Measurements from ENCODE around the gene PRR20B. TPM values are rescaled to one million over a fixed set of nuclear protein-coding genes. Genes with fewer than 3 reads are reported as not detected.
"Not testable (repeated sequence)": the region's sequence is repeated elsewhere in the genome, so short reads cannot be mapped to it uniquely, and the experiment has no call there.

The PRR20B gene
- total RNA-seq, 2 donors from 2014 or later: not detected

DNA sequence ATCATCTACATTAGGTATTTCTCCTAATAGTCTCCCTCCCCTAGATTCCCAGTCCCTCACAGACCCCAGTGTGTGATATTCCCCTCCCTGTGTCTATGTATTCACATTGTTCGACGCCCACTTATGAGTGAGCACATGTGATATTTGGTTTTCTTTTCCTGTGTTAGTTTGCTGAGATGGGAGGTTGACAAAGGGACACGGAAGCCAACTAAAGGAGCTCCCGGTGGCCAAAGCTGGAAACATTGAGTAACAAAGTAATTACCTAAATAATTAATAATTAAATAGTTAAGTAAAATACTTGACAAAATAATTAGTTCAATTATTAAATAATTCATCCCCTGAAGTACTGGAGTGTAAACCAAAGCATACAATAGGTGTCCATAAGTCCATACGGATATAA is 8.3 kb upstream of the PRR20B start:
- TF ChIP-seq, protein P1, sequence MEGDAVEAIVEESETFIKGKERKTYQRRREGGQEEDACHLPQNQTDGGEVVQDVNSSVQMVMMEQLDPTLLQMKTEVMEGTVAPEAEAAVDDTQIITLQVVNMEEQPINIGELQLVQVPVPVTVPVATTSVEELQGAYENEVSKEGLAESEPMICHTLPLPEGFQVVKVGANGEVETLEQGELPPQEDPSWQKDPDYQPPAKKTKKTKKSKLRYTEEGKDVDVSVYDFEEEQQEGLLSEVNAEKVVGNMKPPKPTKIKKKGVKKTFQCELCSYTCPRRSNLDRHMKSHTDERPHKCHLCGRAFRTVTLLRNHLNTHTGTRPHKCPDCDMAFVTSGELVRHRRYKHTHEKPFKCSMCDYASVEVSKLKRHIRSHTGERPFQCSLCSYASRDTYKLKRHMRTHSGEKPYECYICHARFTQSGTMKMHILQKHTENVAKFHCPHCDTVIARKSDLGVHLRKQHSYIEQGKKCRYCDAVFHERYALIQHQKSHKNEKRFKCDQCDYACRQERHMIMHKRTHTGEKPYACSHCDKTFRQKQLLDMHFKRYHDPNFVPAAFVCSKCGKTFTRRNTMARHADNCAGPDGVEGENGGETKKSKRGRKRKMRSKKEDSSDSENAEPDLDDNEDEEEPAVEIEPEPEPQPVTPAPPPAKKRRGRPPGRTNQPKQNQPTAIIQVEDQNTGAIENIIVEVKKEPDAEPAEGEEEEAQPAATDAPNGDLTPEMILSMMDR (IDR thresholded peaks at IDR 0.05): no peak
- no peak for DNase-seq (ENCODE audit: low spot score)
- ATAC-seq (ENCODE audit: insufficient number of reproducible peaks, low FRiP score, low read depth): no peak
- no peaks in the 10 kb centered on the region for H3K4me1 ChIP-seq (ENCODE audit: control insufficient read depth in 1 of 2, low read depth in 2 of 2)
- no peak overlapping the region for H3K27ac ChIP-seq
- H3K9me3 ChIP-seq: no peaks in the 10 kb centered on the region
- no peaks in the 10 kb centered on the region for H3K27me3 ChIP-seq (replicated peaks; ENCODE audit: insufficient read depth)
- no peak overlapping the region for H3K4me3 ChIP-seq
- H3K36me3 ChIP-seq: no peaks in the 10 kb centered on the region

GRCh38 chr13:57139781-57140180 is 7.5 kb upstream of the PRR20B start:
- ATAC-seq (ENCODE audit: insufficient number of reproducible peaks, low FRiP score, low read depth); H3K27ac ChIP-seq; H3K27me3 ChIP-seq (replicated peaks; ENCODE audit: insufficient read depth); H3K4me1 ChIP-seq (ENCODE audit: control insufficient read depth in 1 of 2, low read depth in 2 of 2); H3K4me3 ChIP-seq; DNase-seq (ENCODE audit: low spot score); H3K36me3 ChIP-seq; H3K9me3 ChIP-seq: not testable (repeated sequence)

DNA sequence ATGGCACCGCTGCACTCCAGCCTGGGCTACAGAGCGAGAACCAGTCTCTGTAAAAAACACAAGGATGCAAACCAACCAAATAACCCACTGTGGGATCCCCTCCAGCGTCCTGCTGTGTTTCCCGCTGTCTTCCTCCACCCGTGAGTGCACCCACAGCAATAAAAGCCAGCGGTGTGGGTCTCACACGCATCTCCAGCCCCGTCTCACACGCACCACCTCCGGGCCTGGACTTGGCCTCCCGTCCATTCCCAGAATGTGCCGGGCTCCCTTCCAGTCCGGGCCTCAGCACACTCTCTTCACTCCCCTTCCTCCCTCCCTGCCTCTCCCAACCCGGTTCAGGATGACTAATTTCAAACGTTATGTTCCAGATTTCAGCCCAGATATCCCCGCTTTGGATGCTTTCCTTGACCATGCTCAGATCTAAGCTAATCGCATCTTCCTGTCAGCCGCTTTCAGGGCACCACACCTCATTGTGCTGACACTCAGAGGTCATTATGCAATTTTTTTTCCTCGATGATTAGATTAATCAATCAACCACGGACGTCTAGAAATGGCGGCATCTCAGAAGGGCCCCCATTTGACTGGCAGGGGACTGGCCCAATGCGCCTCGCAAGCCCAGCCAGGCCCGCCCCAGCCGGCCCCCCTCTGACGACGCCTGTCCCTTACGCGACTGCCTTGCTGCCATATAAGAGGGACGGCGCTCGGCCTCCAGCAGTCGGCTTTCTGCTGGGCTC is 6.9 kb upstream of the PRR20B start, which contains the start of gene PRR20A:
Gene PRR20A (plus strand): TSS at position 684 of the 734 bp plus-strand sequence. CDS start 387 bp downstream, outside the sequence.
- H3K27me3 ChIP-seq (replicated peaks; ENCODE audit: insufficient read depth); H3K4me3 ChIP-seq; H3K9me3 ChIP-seq; DNase-seq (ENCODE audit: low spot score); ATAC-seq (ENCODE audit: insufficient number of reproducible peaks, low FRiP score, low read depth); H3K27ac ChIP-seq; H3K4me1 ChIP-seq (ENCODE audit: control insufficient read depth in 1 of 2, low read depth in 2 of 2); H3K36me3 ChIP-seq: not testable (repeated sequence)

DNA sequence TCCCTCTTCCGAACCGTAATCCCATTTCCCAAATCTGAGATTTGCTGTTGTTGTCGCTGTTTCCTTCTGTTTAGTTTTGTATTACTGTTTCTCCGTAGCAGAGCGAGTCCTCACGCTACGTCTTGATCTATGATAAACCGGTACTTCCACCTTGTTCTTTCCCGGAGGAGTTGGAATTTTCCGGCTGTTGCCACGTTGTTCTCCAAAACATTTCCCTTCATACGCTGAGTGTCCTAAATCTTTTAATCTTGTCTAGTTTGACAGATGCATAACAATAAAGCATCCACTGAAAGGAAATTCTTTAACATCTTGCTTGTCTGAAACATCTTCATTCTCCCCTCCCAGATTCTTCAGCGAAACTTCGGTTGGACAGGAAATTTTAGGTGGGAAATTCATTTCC is 818 bp downstream of the PRR20B start:
- not testable (repeated sequence) for H3K4me1 ChIP-seq (ENCODE audit: control insufficient read depth in 1 of 2, low read depth in 2 of 2); ATAC-seq (ENCODE audit: insufficient number of reproducible peaks, low FRiP score, low read depth); H3K27ac ChIP-seq; H3K27me3 ChIP-seq (replicated peaks; ENCODE audit: insufficient read depth); DNase-seq (ENCODE audit: low spot score); H3K4me3 ChIP-seq; H3K9me3 ChIP-seq; H3K36me3 ChIP-seq

DNA sequence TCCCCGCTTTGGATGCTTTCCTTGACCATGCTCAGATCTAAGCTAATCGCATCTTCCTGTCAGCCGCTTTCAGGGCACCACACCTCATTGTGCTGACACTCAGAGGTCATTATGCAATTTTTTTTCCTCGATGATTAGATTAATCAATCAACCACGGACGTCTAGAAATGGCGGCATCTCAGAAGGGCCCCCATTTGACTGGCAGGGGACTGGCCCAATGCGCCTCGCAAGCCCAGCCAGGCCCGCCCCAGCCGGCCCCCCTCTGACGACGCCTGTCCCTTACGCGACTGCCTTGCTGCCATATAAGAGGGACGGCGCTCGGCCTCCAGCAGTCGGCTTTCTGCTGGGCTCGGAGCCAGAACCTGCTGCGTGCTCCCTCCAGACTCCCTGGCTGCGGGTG is 6.5 kb downstream of the PRR20B start, which contains the start of gene PRR20C:
Gene PRR20C (plus strand): TSS at position 301 of the 400 bp plus-strand sequence. CDS start 387 bp downstream, outside the sequence.
- H3K36me3 ChIP-seq; H3K27me3 ChIP-seq (replicated peaks; ENCODE audit: insufficient read depth); DNase-seq (ENCODE audit: low spot score); H3K9me3 ChIP-seq; H3K27ac ChIP-seq; ATAC-seq (ENCODE audit: insufficient number of reproducible peaks, low FRiP score, low read depth); H3K4me1 ChIP-seq (ENCODE audit: control insufficient read depth in 1 of 2, low read depth in 2 of 2); H3K4me3 ChIP-seq: not testable (repeated sequence)

DNA sequence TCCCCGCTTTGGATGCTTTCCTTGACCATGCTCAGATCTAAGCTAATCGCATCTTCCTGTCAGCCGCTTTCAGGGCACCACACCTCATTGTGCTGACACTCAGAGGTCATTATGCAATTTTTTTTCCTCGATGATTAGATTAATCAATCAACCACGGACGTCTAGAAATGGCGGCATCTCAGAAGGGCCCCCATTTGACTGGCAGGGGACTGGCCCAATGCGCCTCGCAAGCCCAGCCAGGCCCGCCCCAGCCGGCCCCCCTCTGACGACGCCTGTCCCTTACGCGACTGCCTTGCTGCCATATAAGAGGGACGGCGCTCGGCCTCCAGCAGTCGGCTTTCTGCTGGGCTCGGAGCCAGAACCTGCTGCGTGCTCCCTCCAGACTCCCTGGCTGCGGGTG is 13.0 kb downstream of the PRR20B start, which contains the start of gene PRR20D:
Gene PRR20D (plus strand): TSS at position 301 of the 400 bp plus-strand sequence. CDS start 387 bp downstream, outside the sequence.
- not testable (repeated sequence) for H3K36me3 ChIP-seq; H3K4me3 ChIP-seq; DNase-seq (ENCODE audit: low spot score); ATAC-seq (ENCODE audit: insufficient number of reproducible peaks, low FRiP score, low read depth); H3K27me3 ChIP-seq (replicated peaks; ENCODE audit: insufficient read depth); H3K9me3 ChIP-seq; H3K4me1 ChIP-seq (ENCODE audit: control insufficient read depth in 1 of 2, low read depth in 2 of 2); H3K27ac ChIP-seq

GRCh38 chr13:57166897-57167296 is 19.6 kb downstream of the PRR20B start, which contains the start of gene PRR20E:
TSS of gene PRR20E (plus strand) at chr13:57167197. CDS start at chr13:57167584, 387 bp downstream.
- not testable (repeated sequence) for ATAC-seq (ENCODE audit: insufficient number of reproducible peaks, low FRiP score, low read depth); H3K4me3 ChIP-seq; H3K9me3 ChIP-seq; H3K36me3 ChIP-seq; DNase-seq (ENCODE audit: low spot score); H3K27ac ChIP-seq; H3K4me1 ChIP-seq (ENCODE audit: control insufficient read depth in 1 of 2, low read depth in 2 of 2); H3K27me3 ChIP-seq (replicated peaks; ENCODE audit: insufficient read depth)

GRCh38 chr13:57191667-57192066 is 44.4 kb downstream of the PRR20B start:
- H3K4me3 ChIP-seq: no peak overlapping the region
- no peaks in the 10 kb centered on the region for H3K4me1 ChIP-seq (ENCODE audit: control insufficient read depth in 1 of 2, low read depth in 2 of 2)
- H3K36me3 ChIP-seq: no peaks in the 10 kb centered on the region
- DNase-seq (ENCODE audit: low spot score): no peak
- H3K9me3 ChIP-seq: no peaks in the 10 kb centered on the region
- TF ChIP-seq, protein P1 (IDR thresholded peaks at IDR 0.05): no peak
- H3K27me3 ChIP-seq (replicated peaks; ENCODE audit: insufficient read depth): no peaks in the 10 kb centered on the region
- no peak for ATAC-seq (ENCODE audit: insufficient number of reproducible peaks, low FRiP score, low read depth)
- no peak overlapping the region for H3K27ac ChIP-seq

All from thoracic aorta (tissue), 2 donors.